Fibroblast of skin of scalp (primary cell): ENCODE data around the gene KRT1.
A peak's percentile ranks its signal among the peaks of the same experiment; 100 is the strongest.

Experiments used
- DNase-seq: peaks from one replicate; pipeline ENCODE4 v3.0.0-alpha.2; 2013

KRT1 gene

GRCh38 chr12:52659395-52659794 is 20.8 kb downstream of the KRT1 start:
- DNase-seq, result no peak

- no peak for DNase-seq
Observed at GRCh38 chr12:52658196-52658595, 22.0 kb downstream of the KRT1 start.

GRCh38 chr12:52657250-52657902 is 22.8 kb downstream of the KRT1 start:
- no peak for DNase-seq

GRCh38 chr12:52656616-52657015 is 23.6 kb downstream of the KRT1 start:
- DNase-seq, result no peak

GRCh38 chr12:52655720-52656124 is 24.5 kb downstream of the KRT1 start:
- DNase-seq, result no peak

GRCh38 chr12:52655251-52655650 is 25.0 kb downstream of the KRT1 start:
- DNase-seq, result peak; percentile 13

GRCh38 chr12:52651726-52652261 is 28.4 kb downstream of the KRT1 start, which contains the start of gene KRT2:
Gene KRT2 (minus strand): TSS chr12:52652211. CDS start chr12:52652142, 69 bp downstream.
- no peak for DNase-seq

GRCh38 chr12:52650520-52651081 is 29.6 kb downstream of the KRT1 start:
- DNase-seq, result no peak

GRCh38 chr12:52649066-52649465 is 31.1 kb downstream of the KRT1 start:
- DNase-seq, result no peak

GRCh38 chr12:52648012-52648550 is 32.1 kb downstream of the KRT1 start:
- DNase-seq, result no peak

GRCh38 chr12:52647601-52648000 is 32.6 kb downstream of the KRT1 start:
- no peak for DNase-seq

- DNase-seq, result no peak
Observed at GRCh38 chr12:52646613-52647012, 33.6 kb downstream of the KRT1 start.

GRCh38 chr12:52645982-52646381 is 34.2 kb downstream of the KRT1 start:
- DNase-seq, result no peak

GRCh38 chr12:52645120-52645761 is 35.0 kb downstream of the KRT1 start:
- no peak for DNase-seq

GRCh38 chr12:52644078-52644415 is 36.2 kb downstream of the KRT1 start:
- no peak for DNase-seq

GRCh38 chr12:52643233-52644077 is 36.8 kb downstream of the KRT1 start:
- DNase-seq, result no peak

GRCh38 chr12:52641468-52641867 is 38.7 kb downstream of the KRT1 start:
- DNase-seq, result no peak

GRCh38 chr12:52637299-52637698 is 42.9 kb downstream of the KRT1 start:
- DNase-seq, result no peak

- DNase-seq, result no peak
Observed at GRCh38 chr12:52636592-52637258, 43.5 kb downstream of the KRT1 start.

GRCh38 chr12:52636189-52636588 is 44.0 kb downstream of the KRT1 start:
- no peak for DNase-seq

- no peak for DNase-seq
Observed at GRCh38 chr12:52634266-52635056, 45.7 kb downstream of the KRT1 start.
